Spleen (tissue), 7 donors: ENCODE results near the gene EDC3.

Experiments used
- POLR2A ChIP-seq, 3 donors: fragments of 450-650 bp; IDR thresholded peaks; one replicate each; pipeline ENCODE4 v1.5.1; 2017; ENCODE audit warnings: antibody characterized with exemption in 3 of 3, mild to moderate bottlenecking in 1 of 3
- POLR2AphosphoS5 ChIP-seq, 3 donors: sonication (generic); formaldehyde crosslinking; IDR thresholded peaks; one replicate each; pipeline ENCODE4 v1.5.1; 2017; ENCODE audit warnings: antibody characterized with exemption in 3 of 3
- TF ChIP-seq, protein P1 (sequence below), 11 experiments: fragments of 200-600 bp in 7 of 11; fragments of 450-650 bp in 4 of 11; sonication (generic) in 4 of 11; IDR thresholded peaks in 8 of 11; conservative IDR thresholded peaks in 3 of 11; 1 replicate in 7 of 11; 2 replicates in 4 of 11; pipeline versions ENCODE4 v1.4.0 to v1.8.0; 2016 to 2021; ENCODE audit warnings: antibody characterized with exemption in 11 of 11, inconsistent platforms in 4 of 11, mild to moderate bottlenecking in 1 of 11
- donor health status: DM: no; HTN: no; CAD: no; lungs with moderate emphysema.
- donor health status: DM: no; HTN: no; CAD: no.
- donor health status: DM: no; HTN: no; CAD: no.

DNA sequence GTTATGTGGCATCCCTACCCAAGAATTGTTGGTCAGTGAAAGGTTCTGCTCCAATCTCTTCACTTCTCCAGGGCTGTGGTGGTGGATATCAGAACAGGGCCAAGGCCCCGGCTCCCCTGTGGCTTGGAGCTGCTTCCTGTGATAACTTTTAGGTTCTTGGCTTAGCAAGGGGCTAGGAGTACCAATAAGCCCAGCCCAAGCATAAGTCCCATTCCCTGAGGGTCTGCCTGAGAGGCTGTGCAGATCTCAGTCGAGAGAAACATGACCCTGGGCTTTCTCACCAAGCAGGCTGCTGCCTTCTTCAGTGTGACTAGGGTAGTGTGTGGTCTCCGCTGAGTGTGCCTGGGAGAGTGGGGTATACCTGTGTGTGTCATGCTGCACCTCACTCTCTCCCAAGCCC lies 73.1 kb downstream of the EDC3 start:
- TF ChIP-seq, protein P1, sequence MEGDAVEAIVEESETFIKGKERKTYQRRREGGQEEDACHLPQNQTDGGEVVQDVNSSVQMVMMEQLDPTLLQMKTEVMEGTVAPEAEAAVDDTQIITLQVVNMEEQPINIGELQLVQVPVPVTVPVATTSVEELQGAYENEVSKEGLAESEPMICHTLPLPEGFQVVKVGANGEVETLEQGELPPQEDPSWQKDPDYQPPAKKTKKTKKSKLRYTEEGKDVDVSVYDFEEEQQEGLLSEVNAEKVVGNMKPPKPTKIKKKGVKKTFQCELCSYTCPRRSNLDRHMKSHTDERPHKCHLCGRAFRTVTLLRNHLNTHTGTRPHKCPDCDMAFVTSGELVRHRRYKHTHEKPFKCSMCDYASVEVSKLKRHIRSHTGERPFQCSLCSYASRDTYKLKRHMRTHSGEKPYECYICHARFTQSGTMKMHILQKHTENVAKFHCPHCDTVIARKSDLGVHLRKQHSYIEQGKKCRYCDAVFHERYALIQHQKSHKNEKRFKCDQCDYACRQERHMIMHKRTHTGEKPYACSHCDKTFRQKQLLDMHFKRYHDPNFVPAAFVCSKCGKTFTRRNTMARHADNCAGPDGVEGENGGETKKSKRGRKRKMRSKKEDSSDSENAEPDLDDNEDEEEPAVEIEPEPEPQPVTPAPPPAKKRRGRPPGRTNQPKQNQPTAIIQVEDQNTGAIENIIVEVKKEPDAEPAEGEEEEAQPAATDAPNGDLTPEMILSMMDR (IDR thresholded peaks at IDR 0.05 in 8 of 11, conservative IDR thresholded peaks at IDR 0.05 in 3 of 11): no peak
- TF ChIP-seq POLR2A (IDR thresholded peaks at IDR 0.05): no peak
- no peak for TF ChIP-seq POLR2AphosphoS5 (IDR thresholded peaks at IDR 0.05)
